ENCODE data around the gene PPM1N.

Gene PPM1N

DNA sequence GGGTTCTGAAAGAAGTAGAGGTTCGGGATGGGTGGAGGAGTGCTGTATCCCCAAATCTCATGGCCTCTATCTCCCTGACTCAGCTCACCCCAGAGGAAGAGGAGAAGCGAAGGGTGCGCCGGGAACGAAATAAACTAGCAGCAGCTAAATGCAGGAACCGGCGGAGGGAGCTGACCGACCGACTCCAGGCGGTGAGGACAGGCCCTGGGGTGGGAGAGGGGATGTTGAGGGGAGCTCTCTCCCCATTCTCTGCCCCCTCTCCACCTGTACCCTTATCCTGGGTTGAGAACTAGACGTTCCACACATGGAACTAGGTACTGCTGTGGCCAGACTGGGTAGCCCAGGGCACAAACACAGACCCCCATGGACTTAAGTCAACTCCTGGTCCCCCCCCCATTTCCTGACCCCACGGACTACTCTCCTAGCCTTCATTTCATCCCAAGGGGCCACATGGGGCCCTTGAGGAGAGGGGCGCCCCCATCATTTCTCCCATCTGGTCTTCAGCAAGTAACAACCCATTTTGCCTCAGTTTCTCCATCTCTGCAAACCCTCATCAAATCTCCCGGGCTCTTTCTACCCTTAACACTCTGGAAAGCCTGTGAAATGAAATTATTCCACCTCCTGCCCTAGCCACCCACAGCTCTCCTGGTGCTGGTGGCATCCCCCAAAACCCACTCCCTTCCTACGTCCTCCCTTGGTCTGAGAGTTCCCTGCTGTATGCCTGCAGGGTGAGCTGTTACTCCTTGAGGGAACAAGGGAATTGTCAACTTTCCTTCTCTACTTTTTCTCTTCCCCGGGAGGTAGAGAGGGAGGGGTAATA, 26.9 kb upstream of the PPM1N start:
- DNase-seq, result no peak

DNA sequence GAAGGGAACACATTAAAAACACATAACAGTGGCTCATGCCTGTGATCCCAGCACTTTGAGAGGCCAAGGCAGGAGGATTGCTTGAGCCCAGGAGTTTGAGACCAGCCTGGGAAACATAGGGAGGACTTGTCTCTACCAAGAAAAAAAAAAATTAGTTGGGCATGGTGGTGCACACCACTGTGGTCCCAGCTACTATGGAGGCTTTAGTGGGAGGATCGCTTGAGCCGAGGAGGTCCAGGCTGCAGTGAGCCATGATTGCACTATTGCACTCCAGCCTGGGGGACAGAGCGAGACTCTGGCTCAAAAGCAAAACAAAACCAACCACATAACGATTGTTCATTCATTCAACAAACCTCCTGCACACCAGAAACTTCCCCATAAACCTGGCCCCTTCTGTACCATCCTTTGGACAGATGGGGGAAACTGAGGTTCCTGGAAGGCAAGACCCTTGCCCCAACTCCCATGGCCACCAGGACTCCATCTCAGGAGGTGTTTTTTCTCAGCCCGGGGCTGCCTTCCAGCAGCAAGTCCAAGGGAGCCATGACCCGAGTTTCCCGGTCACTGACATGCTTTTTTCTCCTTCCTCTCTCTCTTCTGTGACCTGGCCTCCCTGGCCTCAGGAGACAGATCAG, 26.2 kb upstream of the PPM1N start:
- no peak for DNase-seq

DNA sequence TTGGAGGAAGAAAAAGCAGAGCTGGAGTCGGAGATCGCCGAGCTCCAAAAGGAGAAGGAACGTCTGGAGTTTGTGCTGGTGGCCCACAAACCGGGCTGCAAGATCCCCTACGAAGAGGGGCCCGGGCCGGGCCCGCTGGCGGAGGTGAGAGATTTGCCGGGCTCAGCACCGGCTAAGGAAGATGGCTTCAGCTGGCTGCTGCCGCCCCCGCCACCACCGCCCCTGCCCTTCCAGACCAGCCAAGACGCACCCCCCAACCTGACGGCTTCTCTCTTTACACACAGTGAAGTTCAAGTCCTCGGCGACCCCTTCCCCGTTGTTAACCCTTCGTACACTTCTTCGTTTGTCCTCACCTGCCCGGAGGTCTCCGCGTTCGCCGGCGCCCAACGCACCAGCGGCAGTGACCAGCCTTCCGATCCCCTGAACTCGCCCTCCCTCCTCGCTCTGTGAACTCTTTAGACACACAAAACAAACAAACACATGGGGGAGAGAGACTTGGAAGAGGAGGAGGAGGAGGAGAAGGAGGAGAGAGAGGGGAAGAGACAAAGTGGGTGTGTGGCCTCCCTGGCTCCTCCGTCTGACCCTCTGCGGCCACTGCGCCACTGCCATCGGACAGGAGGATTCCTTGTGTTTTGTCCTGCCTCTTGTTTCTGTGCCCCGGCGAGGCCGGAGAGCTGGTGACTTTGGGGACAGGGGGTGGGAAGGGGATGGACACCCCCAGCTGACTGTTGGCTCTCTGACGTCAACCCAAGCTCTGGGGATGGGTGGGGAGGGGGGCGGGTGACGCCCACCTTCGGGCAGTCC, 25.5 kb upstream of the PPM1N start:
- DNase-seq, result no peak

DNA sequence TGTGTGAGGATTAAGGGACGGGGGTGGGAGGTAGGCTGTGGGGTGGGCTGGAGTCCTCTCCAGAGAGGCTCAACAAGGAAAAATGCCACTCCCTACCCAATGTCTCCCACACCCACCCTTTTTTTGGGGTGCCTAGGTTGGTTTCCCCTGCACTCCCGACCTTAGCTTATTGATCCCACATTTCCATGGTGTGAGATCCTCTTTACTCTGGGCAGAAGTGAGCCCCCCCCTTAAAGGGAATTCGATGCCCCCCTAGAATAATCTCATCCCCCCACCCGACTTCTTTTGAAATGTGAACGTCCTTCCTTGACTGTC, 24.9 kb upstream of the PPM1N start:
- no peak for DNase-seq

DNA sequence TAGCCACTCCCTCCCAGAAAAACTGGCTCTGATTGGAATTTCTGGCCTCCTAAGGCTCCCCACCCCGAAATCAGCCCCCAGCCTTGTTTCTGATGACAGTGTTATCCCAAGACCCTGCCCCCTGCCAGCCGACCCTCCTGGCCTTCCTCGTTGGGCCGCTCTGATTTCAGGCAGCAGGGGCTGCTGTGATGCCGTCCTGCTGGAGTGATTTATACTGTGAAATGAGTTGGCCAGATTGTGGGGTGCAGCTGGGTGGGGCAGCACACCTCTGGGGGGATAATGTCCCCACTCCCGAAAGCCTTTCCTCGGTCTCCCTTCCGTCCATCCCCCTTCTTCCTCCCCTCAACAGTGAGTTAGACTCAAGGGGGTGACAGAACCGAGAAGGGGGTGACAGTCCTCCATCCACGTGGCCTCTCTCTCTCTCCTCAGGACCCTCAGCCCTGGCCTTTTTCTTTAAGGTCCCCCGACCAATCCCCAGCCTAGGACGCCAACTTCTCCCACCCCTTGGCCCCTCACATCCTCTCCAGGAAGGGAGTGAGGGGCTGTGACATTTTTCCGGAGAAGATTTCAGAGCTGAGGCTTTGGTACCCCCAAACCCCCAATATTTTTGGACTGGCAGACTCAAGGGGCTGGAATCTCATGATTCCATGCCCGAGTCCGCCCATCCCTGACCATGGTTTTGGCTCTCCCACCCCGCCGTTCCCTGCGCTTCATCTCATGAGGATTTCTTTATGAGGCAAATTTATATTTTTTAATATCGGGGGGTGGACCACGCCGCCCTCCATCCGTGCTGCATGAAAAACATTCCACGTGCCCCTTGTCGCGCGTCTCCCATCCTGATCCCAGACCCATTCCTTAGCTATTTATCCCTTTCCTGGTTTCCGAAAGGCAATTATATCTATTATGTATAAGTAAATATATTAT, 24.3 kb upstream of the PPM1N start:
- DNase-seq, result no peak

- no peak for DNase-seq
These were observed 23.4 kb upstream of the PPM1N start for GRCh38 chr19:45474606-45475521.

DNA sequence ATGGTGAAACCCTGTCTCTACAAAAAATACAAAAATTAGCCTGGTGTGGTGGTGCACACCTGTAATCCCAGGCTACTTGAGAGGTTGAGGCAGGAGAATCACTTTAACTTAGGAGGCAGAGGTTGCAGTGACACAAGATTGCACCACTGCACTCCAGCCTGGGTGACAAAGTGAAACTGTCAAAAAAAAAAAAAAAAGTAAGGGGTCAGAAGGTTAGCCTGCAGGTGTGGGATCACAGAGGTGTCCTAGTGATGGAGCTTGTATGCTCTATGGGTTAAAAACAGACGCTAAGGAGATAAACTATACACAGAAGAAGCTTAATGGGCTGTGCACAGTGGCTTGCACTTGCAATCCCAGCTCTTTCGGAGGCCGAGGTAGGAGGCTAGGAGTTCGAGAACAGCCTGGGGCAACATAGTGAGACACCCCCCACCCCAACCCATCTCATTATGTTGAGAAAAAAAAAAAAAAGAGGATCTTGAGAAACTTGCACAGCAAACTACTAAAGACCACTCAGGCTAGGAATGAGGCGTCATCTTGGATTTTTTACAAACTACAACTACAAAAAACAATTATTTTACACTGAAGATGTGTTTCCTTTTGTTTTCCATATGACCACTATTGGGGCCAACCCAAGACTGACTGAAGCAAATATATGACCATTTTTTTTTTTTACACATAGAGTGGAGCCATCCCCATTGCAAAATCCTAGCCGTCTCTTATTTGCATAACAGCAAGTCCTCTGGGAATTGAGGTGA, 22.5 kb upstream of the PPM1N start:
- DNase-seq, result no peak

GRCh38 chr19:45476304-45476703, 21.9 kb upstream of the PPM1N start:
- DNase-seq, result no peak

DNA sequence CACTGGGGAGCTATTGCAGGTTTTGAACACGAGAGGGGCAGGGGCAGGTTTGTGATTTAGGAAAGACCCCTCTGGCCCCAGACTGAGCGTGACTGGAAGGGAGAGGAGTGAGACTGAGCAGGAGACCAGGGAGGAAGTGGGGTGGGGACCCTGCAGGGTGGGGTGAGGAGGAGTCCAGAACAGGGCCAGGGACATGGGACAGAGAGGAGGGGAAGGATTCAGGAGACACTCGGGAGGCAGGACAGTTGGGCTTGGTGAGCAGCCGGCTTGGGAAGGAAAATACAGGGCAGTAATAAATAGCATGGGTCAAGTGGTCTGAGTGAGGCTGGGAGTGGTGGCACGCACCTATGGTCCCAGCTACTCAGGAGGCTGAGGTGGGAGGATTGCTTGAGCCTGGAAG, 21.1 kb upstream of the PPM1N start:
- no peak for DNase-seq

GRCh38 chr19:45477713-45478453, 20.4 kb upstream of the PPM1N start:
- no peak for DNase-seq

GRCh38 chr19:45478454-45479238, 19.6 kb upstream of the PPM1N start:
- peak; percentile 66 for DNase-seq

DNA sequence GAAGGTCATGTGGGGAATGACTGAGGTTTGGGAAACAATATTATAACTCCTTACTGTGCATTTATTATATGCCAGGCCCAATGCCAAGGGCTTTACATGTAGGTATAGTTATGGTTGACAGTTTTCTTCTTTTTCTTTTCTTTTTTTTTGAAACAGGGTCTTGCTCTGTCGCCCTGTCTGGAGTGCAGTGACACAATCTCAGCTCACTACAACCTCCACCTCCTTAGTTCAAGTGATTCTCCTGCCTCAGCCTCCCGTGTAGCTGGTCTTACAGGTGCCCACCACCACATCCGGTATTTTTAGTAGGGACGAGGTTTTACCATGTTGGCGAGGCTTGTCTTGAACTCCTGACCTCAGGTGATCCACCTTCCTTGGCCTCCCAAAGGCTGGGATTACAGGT, 15.2 kb upstream of the PPM1N start:
- no peak for DNase-seq

DNA sequence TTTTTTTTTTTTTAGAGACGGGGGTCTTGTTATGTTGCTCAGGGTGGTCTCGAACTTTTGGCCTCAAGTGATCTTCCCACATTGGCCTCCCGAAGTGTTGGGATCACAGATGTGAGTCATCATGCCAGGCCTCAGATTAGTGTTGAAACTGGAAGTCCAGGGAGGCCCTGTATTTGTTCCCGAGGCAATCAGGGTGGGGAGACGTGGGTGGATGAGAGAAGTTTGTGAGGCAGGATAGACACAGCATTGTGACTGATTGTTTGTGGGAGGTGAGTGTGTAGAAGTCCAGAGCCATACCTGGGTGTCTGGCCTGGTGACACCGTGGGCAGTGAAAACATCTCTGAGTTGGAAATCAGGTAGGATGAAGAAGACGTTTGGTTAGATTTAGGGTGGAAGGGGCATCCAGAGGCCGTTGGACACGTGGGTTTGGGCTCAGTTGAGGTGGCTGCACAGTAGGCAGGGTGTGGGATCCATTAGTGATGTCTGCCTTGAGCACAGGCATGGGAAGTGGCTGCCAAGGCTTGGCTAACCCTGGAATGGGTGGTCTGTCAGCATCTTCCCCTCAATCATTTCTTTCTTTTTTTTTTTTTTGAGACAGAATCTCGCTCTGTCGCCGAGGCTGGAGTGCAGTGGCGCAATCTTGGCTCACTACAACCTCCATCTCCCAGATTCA, 13.8 kb upstream of the PPM1N start:
- no peak for DNase-seq

DNA sequence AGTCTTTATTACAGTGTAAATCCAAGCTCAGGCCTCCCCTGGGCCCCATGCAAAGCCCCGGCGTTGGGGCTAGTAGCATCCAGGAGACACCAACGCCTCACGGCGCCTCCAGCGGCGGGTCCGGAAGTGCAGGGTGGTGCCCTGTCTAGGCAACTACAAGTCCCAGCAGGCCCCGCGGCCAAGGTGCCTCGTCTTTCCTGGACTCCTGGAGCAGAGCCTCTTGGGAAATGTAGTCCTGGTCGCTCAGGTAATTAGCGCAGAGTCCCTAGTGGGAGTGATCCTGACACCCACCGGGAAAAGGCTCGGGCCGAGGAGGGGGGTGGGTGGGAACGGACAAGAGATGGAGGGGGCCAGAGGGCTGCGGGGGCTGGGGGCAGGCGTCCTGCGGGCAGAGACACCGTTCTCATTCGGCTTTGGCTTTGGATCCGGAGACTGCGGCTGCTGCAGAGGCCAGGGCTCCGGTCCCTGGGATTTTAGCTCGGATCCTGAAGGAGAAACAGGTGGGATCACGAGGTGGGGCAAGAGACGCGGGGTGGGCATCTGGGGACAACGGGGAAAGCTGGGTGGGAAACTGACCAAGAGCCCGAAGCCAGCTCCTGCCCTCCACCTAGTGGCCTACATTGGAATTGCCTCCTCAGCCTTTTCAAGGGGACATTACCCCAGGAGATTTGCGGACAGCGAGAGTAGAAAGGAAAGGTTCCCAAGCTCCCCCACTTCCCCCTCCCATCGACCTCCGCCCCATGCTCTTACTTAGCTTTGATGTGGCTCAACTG, 12.8 kb upstream of the PPM1N start:
- DNase-seq, result peak; percentile 68

DNA sequence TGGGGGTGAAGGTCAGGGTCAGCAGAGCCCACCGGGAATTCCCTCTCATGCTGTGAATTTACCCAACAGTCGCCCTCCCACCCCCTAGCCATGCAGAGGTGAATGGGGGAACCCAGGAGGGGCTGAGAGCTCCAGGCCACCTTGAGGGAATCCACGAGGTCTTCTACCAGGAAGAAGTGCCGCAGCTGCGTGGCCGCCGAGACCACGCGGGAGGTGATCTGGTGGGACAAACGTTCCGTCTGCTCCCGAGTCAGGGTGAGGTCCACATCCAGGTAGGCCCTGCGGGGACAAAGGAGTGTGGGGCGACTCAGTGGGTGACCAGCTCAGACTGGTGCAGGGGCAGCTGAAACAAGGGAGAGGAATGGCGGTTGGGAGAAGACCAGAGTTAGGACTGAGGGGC, 9.5 kb upstream of the PPM1N start:
- no peak for DNase-seq

DNA sequence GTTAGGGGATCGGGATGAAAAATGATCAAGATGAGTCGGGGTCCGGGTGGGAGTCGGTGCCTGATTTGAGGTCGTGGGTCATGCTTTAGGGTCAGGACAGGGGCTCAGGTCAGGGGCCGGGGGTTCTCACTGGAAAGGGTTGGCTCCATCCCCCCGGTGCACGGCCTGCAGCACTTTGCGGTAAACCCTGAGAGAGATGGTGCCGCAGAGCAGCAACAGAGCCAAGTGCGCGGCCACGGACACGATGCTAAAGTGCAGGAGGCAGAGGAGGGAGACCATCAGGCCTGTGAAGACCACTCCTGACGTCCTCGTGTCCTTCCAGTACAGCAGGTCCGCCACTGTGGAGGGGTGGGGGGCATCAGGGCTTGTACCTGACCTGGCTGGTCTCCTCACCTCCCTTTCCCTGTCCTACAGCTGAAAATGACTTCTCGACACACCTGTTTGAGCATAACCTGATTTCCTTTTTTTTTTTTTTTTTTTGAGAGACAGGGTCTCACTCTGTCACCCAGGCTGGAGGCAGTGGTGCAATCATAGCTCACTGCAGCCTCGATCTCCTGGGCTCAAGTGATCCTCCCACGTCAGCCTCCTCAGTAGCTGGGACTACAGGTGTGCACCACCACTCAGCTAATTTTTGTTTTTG, 8.9 kb upstream of the PPM1N start:
- no peak for DNase-seq

DNA sequence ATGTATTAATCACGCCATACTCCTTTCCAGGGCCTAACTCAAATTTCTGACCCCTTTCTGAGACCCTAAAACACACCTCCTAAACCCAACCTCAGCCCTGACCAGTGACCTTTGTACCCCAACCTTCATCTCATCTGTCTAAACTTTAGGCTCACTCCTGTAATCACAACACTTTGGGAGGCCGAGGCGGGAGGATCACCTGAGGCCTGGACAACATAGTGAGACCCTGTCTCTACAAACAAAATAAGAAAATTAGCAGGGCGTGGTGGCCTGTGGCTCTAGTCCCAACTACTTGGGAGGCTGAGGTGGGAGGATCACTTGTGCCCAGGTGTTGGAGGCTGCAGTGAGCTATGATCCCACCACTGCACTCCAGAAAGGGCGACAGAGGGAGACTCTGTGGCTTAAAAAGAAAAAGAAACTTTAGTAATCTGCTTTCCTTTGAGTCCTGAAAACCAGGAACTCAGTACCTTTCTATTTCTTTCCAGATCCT, 6.1 kb upstream of the PPM1N start:
- no peak for DNase-seq
